GM19023 (cell line): ENCODE measurements around the gene CCM2.

Experiments
- ATAC-seq: cut with Tn5 transposase; IDR thresholded peaks from one replicate; pipeline ENCODE4 v1.9.1; 2021; ENCODE audit warnings: mild to moderate bottlenecking, moderate library complexity; ENCODE audit not compliant: unreplicated experiment

Gene CCM2

DNA sequence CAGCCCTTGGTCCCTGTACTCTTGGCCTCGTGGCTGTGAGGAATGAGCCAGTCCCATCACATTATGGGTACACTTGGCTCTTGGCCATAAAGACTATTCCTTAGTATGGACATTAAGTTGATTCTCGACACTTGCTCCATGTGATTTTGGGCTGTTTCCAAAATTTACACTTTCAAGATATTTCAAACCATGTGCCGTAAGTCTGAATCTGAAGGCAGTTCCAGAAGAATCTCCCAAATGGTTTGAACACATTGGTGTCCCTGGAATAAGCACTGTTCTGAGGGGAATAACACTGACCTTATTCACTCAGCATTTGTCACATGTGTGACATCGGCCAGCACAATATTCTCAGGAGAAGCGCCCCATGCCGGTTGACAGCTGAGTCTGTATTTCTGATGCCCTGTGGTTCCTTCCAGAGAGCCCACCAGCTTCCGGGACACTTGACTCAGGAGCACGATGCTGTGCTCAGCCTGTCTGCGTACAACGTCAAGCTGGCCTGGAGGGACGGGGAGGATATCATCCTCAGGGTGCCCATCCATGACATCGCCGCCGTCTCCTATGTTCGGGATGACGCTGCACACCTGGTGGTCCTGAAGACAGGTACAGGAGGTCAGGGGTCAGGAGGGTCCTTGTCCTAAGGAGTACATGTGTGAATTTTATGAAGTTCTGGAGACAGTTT, 64.2 kb downstream of the CCM2 start:
- ATAC-seq: no peak

DNA sequence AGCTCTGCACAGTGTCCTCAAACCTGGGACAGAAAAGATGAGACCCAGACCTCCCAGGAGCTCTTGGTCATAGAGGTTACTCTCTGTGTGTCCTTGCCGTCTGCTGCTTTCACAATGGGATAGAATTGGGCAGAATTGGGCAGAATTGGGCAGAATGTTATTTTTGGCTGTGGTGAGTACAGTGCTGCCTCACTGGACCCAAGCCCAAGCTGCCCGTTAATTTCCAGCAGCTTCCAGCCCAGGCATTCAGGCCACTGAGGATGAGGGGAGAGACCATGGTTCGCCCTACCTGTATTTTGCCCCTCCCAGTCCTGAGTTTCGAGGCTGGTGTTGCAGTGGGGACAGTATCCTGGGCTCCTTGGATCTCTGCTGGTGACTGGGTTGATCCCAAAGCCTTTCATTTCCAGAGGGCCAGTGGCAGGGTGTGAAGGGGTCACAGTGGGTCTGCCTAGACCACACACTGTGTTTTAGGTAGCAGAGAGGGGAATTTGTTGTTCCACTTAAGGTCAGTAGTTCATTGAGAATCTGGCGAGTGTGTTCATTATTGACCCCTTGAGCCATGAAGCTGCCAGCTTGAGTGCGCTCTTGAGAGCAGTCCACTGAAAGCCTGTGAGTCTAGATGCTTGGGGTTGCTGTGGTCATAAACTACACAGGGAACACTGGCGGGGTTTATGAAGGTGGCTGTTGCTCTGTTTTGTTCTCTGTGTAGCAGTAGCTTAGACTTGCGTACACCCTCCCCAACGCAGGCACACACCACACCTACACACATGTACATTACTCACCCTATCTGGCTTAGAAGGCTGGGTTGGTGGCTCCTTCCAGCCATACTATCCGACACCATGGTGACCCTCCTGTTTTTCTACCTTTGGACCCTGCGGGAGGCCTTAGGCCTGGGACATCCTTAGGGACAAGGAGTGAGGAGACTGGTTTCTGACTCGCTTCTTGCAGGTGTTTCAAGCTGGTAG, 65.3 kb downstream of the CCM2 start:
- ATAC-seq: no peak

DNA sequence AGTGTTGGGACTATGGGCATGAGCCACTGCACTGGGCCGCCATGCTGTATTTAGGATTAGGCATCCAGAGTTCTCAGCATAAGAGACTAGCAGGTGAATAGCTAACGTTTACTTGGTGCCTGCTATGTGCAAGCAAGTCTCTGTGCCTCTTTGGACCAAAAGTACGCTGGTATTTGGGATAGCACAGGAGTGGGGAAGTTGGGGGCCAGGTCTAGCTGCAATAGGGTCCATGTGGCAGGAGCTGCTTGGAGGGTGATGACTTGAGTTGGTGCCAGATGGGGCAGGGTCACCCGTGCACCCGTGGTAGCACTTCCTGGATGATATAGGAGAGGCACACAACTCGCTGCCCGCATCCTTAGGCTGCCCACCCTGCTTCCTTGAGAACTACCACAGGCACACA, 66.4 kb downstream of the CCM2 start:
- ATAC-seq: no peak

DNA sequence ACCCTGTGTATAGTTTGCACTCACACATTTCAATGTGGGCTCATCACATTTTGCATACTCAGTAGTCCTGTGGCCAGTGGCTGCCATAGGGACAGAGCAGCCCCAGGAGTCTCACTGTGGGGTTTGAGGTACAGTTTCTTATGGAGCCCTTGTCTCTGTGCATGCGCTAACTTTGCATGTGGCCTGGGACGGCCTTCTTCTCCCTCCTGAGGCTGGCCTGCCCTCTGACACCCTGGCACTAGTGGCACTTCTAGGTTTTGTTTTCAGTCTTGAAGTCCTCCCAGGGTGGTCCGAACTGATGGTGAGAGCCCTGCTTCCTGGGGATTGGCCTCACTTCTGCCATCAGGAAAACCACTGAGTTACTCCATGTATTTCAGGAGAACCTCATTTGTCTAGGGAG, 67.6 kb downstream of the CCM2 start:
- ATAC-seq: no peak

- ATAC-seq: no peak
Measured at GRCh38 chr7:45068236-45069023, 68.4 kb downstream of the CCM2 start.

DNA sequence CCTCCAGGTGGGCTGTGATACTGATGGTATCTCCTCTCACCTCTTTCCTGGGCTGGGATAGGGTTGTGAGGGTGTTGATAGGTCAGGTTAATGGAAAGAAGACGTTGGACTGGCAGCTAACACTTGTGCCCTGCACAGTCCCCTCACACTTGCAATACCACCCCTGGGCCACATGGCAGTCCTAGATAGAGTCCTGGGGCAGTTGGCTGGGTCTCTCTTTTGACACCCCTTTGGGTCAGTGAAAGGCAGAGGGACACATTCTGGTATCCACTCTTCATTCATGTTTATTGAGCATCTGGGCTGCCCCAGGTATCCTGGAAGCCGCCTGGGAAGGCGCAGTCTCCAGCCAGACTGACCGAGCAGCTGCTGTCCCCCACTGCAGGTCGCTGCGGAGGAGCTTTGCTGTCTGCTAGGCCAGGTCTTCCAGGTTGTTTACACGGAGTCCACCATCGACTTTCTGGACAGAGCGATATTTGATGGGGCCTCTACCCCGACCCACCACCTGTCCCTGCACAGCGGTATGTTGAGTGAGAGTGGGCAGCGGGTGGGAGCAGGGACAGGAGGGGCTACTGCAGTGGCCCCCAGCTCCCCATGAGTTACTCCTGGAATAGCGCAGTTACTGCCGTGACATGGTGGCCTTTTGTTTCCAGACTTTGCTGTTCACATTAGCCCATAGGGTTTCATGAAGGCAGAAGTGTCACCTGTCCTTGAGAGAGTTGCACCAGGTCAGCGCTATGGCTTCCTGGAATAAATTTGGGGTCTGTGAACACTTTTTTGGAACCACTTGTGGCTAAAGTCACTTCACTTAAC, 69.6 kb downstream of the CCM2 start:
- ATAC-seq: no peak

DNA sequence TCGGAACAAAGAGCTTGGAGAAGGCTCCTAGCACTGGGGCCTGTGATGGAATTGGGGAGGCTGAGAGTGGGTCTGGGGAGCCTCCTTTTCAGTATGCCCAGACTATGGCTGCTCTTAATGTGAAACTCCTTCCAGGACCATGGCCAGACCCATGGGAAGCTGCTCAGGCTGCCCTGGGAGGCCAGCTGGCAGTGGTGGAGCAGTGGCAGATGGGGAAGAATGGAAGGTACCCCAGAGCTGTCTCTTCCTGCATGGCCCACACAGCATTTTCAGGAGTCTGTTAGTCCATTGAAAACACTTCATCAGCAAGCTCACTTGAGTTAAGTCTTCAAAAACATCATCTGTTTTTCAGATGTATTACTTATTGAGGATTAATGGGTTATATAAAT, 70.2 kb downstream of the CCM2 start:
- ATAC-seq: no peak

- no peak for ATAC-seq
Measured at GRCh38 chr7:45071528-45071927, 71.5 kb downstream of the CCM2 start.

DNA sequence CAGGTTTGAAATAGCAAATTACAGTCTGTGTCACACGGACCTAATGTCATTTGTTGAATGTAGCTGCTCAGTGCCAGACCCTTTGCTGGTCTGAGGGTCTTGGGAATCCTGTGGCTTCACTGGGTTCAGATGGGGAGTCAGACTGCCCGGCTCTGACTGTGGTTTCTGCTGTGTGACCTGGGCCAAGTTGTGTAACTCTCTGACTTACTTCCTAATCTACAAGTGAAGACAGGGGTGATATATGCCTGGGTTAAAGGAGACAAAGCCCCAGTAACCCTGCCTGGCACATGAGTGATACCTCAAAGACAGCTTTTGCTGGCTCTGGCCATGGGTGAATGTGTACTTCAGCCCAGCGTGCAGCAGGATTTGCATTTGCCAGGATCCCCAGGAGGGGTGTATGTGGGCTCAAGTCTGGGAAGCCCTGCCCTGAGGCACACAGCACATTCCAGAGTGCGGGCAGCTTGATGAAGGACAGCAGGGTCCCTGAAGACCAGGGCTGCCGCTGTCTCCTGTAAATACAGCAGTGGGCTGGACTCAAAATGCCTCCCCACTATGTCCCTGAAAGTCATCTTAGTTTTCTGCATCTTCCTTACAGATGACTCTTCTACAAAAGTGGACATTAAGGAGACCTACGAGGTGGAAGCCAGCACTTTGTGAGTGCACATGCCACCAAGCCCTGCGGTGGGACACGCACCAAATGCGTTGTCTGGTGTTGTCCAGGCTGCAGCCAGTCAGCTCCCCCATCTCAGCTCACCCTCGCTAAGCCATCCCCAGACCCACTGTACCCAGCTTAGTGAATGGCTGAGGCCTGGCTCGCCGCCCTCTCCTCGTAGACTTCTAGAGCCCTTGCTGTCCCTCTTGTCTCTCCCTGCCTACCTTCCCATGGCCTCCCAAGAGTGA, 72.4 kb downstream of the CCM2 start:
- no peak for ATAC-seq

DNA sequence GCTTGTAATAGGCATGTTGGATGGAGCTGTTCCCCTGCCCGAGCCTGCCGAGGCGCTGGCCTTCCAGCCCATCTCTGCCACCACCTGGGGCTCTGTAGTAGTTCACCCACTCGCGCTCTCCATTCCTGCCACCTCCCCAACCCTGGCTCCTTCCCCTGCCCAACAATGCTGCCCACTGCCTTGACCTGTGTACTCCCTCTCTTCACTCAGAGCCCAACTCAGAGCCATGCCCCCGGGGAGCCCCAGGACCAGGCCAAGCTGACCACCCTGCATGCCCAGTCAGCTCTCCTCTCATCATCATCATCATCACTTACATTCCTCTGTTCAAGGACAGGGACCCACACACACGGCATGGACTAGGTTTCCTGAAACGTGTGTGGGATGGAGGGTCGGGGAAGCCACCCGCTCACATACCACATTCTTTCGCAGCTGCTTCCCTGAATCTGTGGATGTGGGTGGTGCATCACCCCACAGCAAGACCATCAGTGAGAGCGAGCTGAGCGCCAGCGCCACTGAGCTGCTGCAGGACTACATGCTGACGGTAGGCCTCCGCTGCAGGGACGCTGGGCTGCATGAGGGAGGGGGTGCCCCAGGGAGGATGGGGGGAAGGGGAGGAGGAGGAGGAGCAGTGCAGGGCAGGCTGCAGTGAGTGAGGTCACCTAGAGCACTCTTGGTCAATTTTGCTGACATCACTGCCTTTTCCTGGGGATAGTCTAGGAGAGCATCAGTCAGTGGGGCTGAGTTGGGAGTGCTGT, 73.2 kb downstream of the CCM2 start:
- no peak for ATAC-seq

DNA sequence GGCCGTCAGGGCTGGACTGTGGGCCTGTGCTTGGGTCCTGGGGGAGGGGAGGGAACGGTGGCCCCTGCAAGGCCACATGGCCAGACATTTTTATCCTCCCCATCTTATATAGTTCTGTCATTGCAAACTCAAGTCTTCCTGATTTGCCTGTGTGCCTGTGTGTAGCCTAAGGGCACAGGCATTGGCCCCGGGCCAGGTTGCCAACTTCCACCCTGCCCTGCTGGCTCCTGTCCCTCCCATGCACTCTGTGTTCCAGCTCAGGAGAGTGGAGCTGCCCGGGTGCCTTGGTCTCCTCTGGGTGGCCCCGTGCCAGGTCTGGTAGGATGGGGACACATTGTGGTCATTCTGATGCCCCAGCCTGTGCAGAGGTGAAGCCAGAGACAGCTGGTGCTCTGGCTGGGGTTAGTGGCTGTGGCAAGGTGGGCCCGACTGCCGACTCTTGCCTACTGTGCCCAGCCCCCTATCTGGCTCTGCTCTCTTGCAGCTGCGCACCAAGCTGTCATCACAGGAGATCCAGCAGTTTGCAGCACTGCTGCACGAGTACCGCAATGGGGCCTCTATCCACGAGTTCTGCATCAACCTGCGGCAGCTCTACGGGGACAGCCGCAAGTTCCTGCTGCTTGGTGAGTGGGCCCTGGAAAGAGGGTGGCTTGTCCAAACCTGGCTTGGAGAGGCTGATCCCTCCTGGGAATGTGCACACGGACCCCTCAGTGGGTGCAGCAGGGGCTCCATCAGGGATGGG, 74.0 kb downstream of the CCM2 start:
- ATAC-seq: no peak

GRCh38 chr7:45074528-45075354, 74.7 kb downstream of the CCM2 start:
- ATAC-seq: no peak

GRCh38 chr7:45075355-45075644, 75.3 kb downstream of the CCM2 start:
- no peak for ATAC-seq

- no peak for ATAC-seq
Measured at GRCh38 chr7:45075871-45076796, 76.1 kb downstream of the CCM2 start.

- ATAC-seq: no peak
Measured at GRCh38 chr7:45076946-45077345, 76.9 kb downstream of the CCM2 start.

DNA sequence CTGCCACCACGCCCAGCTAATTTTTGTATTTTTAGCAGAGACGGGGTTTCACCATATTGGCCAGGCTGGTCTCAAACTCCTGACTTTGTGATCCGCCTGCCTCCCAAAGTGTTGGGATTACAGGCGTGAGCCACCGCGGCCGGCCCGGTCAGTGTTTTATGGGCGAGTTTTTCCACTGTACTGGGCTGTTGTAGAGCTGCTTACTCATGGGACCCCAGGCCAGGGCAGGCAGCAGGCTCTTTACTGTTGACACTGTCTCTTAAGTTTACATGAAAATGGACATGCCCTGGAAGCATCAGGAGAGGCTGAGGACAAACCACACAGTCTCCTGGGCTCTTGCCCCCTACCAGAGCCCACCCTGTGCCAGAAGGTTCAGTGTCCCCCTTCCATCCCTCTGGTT, 77.6 kb downstream of the CCM2 start:
- ATAC-seq: no peak
